LNCAP (cell line): ENCODE results near the gene DEDD.

Experiments
- TF ChIP-seq, protein P1 (sequence below): fragments of 450-650 bp; IDR thresholded peaks from 2 replicates; pipeline ENCODE4 v1.5.1; 2017; ENCODE audit warnings: mild to moderate bottlenecking

DEDD gene

GRCh38 chr1:161132410-161133219 lies at the start of gene DEDD:
DEDD (minus strand) TSS chr1:161132667; CDS start chr1:161124462, 8,205 bp downstream.
- TF ChIP-seq, protein P1, sequence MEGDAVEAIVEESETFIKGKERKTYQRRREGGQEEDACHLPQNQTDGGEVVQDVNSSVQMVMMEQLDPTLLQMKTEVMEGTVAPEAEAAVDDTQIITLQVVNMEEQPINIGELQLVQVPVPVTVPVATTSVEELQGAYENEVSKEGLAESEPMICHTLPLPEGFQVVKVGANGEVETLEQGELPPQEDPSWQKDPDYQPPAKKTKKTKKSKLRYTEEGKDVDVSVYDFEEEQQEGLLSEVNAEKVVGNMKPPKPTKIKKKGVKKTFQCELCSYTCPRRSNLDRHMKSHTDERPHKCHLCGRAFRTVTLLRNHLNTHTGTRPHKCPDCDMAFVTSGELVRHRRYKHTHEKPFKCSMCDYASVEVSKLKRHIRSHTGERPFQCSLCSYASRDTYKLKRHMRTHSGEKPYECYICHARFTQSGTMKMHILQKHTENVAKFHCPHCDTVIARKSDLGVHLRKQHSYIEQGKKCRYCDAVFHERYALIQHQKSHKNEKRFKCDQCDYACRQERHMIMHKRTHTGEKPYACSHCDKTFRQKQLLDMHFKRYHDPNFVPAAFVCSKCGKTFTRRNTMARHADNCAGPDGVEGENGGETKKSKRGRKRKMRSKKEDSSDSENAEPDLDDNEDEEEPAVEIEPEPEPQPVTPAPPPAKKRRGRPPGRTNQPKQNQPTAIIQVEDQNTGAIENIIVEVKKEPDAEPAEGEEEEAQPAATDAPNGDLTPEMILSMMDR = no peak; the same call in 1 of the 2 replicates

DNA sequence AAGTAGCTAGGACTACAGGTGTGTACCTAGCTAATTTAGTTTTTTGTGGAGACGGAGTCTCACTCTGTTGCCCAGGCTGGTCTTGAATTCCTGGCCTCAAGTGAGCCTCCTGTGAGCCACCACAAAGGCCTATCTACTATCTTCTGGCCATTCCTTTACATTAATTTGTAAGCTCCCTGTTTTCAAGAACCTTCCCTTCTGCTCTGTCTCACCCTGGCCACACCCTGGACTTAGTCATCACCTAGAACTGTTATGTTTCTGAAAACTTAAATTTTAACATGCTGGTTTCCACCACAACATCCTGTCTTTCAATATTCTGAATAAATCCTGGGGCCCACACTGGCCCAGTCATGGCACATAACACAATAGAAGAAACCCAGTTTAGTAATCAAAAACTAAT lies 49.7 kb upstream of the DEDD start:
- TF ChIP-seq, protein P1 = no peak

DNA sequence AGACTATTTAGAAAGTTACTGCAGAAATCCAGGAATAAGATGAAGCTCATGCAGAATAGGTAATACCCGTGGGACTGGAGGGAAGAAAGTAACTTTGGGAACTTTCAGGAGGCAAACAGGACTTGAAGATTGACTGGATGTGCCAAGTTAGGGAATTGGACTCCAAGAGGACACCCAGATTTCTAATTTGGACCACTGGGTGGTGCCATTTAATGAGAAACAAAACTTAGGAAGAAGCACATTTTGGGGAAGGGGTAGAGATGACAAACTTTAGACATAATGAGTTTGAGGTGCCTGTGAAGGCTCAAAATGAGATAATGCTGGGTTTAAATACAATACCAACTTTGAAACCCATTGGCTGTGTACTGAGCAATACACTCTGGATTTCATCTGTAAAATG lies 48.2 kb upstream of the DEDD start:
- TF ChIP-seq, protein P1 = peak; percentile 45; the same call in 1 of the 2 replicates

DNA sequence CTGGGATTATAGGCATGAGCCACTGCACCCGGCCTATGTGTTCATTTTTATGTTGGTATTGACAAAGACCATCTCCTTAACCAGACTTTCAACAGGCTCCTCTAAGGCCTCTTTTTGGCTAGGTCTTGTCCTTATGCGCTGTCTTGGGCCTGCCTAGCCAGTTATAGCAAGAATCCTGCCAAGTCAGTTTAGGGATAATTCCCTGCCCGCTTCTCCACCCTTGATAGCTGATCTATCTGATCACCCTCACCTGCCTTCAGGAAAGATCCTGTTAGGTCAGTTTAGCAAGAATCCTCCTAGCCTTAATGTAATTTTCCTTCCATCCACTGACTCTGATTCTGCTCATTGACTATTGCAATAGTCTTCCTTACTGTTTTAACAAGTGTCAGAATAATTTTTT lies 47.2 kb upstream of the DEDD start:
- TF ChIP-seq, protein P1 = no peak

- TF ChIP-seq, protein P1 = no peak
Observed at GRCh38 chr1:161177936-161178244, 45.4 kb upstream of the DEDD start.

DNA sequence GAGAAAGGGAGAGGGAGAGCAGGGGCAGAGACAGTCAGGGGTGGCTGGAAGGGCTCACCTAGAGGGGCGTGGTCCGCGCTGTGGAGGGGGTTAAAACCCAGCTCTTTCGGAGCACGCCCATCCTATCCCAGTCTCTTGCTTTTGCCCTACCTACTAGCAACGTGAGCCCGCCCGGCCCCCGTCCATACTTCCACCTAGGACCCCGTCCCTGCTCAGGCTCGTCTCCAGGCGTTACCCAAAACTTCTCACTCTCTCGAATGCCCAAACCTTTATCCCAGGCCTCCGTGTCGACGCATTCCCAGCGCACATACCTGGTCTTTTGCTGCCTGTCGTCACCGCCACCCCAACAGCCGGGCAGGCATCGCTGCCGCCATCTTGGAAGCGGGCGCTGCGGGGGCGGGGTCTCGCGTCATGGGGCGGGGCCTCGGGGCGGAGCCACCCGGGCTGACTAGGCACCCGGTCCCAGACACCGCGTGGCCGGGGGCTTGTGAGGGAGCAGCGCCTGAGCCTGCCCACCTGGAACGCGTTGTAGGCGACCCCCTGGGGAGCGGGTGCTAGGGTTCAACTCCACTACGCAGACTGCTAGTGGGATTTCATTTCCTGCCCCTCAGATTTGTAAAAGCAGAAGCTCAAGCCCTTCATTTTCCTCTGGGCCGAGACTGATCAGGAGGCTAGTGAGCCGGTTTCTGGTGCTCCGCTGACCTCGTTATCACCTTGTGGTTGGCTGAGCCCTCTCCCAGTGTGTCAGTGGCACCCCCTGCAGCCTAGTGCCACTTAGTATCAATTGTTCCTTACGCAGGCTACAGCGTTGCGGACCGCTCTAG lies 44.9 kb upstream of the DEDD start, which contains the start of gene B4GALT3:
TSS of gene B4GALT3 (minus strand) at position 396 of the 824 bp plus-strand sequence. CDS start 1,447 bp downstream, outside the sequence.
- TF ChIP-seq, protein P1 = no peak

- TF ChIP-seq, protein P1 = no peak
Observed at GRCh38 chr1:161176468-161177111, 44.1 kb upstream of the DEDD start.
